Measurements from ENCODE around the gene HIVEP1. TPM values are rescaled to one million over a fixed set of nuclear protein-coding genes. Genes with fewer than 3 reads are reported as not detected.

Gene HIVEP1
- polyA plus RNA-seq, 1 of the 3 experiments (the other 2 are of a cell fraction) = 7.7 TPM

- no peak for TF ChIP-seq EZH2phosphoT487 (IDR thresholded peaks at IDR 0.05; ENCODE audit: borderline replicate concordance, low read depth)
- peak; percentile 5 to 47; a peak in 2 of 4 replicates for TF ChIP-seq EP300 (IDR thresholded peaks at IDR 0.05; ENCODE audit: borderline replicate concordance in 1 of 2, low read depth in 1 of 2, low read length in 1 of 2)
- TF ChIP-seq RXRA (IDR thresholded peaks at IDR 0.05; ENCODE audit: borderline replicate concordance, low read depth) = peak; percentile 60; the same call in 1 of the 2 replicates
- TF ChIP-seq ELF1 (IDR thresholded peaks at IDR 0.05) = peak; percentile 31; the same call in 1 of the 2 replicates
- peak; percentile 33; the same call in 1 of the 2 replicates for TF ChIP-seq SIN3A (IDR thresholded peaks at IDR 0.05; ENCODE audit: borderline replicate concordance, low read depth, low read length)
- peak; percentile 38 for TF ChIP-seq CHD2 (IDR thresholded peaks at IDR 0.05; ENCODE audit: low read length, partially characterized antibody)
- TF ChIP-seq MXI1 (IDR thresholded peaks at IDR 0.05; ENCODE audit: low read depth, low read length) = peak; percentile 59; the same call in 1 of the 2 replicates
These were observed 655 bp upstream of the HIVEP1 start (continued) for GRCh38 chr6:12011276-12012037.

GRCh38 chr6:12012558-12013306, 620 bp downstream of the HIVEP1 start:
- Histone ChIP-seq H2AFZ (ENCODE audit: low read depth) (no peak overlapping the region; the same call in 1 of the 2 replicates), H3F3A (replicated peaks; ENCODE audit: insufficient read depth) (peaks cover 36% of the 10 kb centered on the region), H3K27ac (ENCODE audit: low read depth in 2 of 2, low read length in 1 of 2) (peak overlapping the region; percentile 84 to 96), H3K4me2 (peak overlapping the region; percentile 81), H3K4me3 (ENCODE audit: low read depth in 2 of 2, low read length in 1 of 2) (peak overlapping the region; percentile 87 to 89), H3K36me3 (replicated peaks in 1 of 2; ENCODE audit: control insufficient read depth in 1 of 2, insufficient read depth in 2 of 2, low read length in 1 of 2) (peaks cover 20 to 22% of the 10 kb centered on the region in 2 experiments), H4K20me1 (ENCODE audit: insufficient read depth) (no peaks in the 10 kb centered on the region), H3K9me2 (no peaks in the 10 kb centered on the region), H3K9ac (peak overlapping the region; percentile 97), H3K9me3 (no peaks in the 10 kb centered on the region), H3K27me3 (ENCODE audit: insufficient read depth) (no peaks in the 10 kb centered on the region), H3K4me1 (ENCODE audit: control insufficient read depth in 1 of 2, insufficient read depth in 2 of 2, low read depth in 1 of 2, low read length in 1 of 2) (peaks cover 5 to 8% of the 10 kb centered on the region in 2 experiments; a peak in 3 of 4 replicates), H3K79me2 (ENCODE audit: insufficient read depth) (peaks cover 53% of the 10 kb centered on the region)
- peak; percentile 69 for DNase-seq
- TF ChIP-seq, protein P1, sequence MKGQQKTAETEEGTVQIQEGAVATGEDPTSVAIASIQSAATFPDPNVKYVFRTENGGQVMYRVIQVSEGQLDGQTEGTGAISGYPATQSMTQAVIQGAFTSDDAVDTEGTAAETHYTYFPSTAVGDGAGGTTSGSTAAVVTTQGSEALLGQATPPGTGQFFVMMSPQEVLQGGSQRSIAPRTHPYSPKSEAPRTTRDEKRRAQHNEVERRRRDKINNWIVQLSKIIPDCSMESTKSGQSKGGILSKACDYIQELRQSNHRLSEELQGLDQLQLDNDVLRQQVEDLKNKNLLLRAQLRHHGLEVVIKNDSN (IDR thresholded peaks at IDR 0.05; ENCODE audit: borderline replicate concordance, low read depth) = no peak
- TF ChIP-seq ELF1 (IDR thresholded peaks at IDR 0.05) (peak; percentile 36; the same call in 1 of the 2 replicates), POLR2AphosphoS5 (IDR thresholded peaks at IDR 0.05; ENCODE audit: low read depth, low read length) (peak; percentile 60), MEF2A (IDR thresholded peaks at IDR 0.05; ENCODE audit: borderline replicate concordance, low read depth) (no peak), SMC3 (IDR thresholded peaks at IDR 0.05; ENCODE audit: low read depth, low read length) (no peak), EP300 (IDR thresholded peaks at IDR 0.05; ENCODE audit: borderline replicate concordance in 1 of 2, low read depth in 1 of 2, low read length in 1 of 2) (0 out of 4 replicates have a peak, but pooled peaks of 1 of the 2 experiments have one; percentile 28), YY1 (IDR thresholded peaks at IDR 0.05; ENCODE audit: low read depth) (peak; percentile 44; the same call in 1 of the 2 replicates), RFX5 (IDR thresholded peaks at IDR 0.05; ENCODE audit: low read length) (no peak), NFIC (IDR thresholded peaks at IDR 0.05; ENCODE audit: borderline replicate concordance) (peak; percentile 45; the same call in 1 of the 2 replicates), SIN3A (IDR thresholded peaks at IDR 0.05; ENCODE audit: borderline replicate concordance, low read depth, low read length) (0 out of 2 replicates have a peak, but pooled peaks have one; percentile 66), NRF1 (IDR thresholded peaks at IDR 0.05; ENCODE audit: low read depth, low read length) (no peak), MAX (IDR thresholded peaks at IDR 0.05; ENCODE audit: low read depth) (peak; percentile 81), FOXM1 (IDR thresholded peaks at IDR 0.05; ENCODE audit: low read depth) (no peak), TEAD4 (IDR thresholded peaks at IDR 0.05; ENCODE audit: borderline replicate concordance, insufficient read depth) (peak; percentile 49; the same call in 1 of the 2 replicates), GABPA (IDR thresholded peaks at IDR 0.05; ENCODE audit: low read depth) (peak; percentile 15; the same call in 1 of the 2 replicates), JUND (IDR thresholded peaks at IDR 0.05) (no peak), MXI1 (IDR thresholded peaks at IDR 0.05; ENCODE audit: low read depth, low read length) (peak; percentile 66; the same call in 1 of the 2 replicates), TAF1 (IDR thresholded peaks at IDR 0.05; ENCODE audit: borderline replicate concordance, low read depth, low read length) (peak; percentile 42; the same call in 1 of the 2 replicates)
- TF ChIP-seq, protein P2, sequence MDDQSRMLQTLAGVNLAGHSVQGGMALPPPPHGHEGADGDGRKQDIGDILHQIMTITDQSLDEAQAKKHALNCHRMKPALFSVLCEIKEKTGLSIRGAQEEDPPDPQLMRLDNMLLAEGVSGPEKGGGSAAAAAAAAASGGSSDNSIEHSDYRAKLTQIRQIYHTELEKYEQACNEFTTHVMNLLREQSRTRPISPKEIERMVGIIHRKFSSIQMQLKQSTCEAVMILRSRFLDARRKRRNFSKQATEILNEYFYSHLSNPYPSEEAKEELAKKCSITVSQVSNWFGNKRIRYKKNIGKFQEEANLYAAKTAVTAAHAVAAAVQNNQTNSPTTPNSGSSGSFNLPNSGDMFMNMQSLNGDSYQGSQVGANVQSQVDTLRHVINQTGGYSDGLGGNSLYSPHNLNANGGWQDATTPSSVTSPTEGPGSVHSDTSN (IDR thresholded peaks at IDR 0.05) = no peak; the same call in none of the 2 replicates
- POLR2A ChIA-PET = interaction anchor here (0.6 kb wide), 1 partner anchor 10 kb away, joined by 5 read pairs; no protein-coding TSS in a partner anchor
- CTCF ChIA-PET = interaction anchor here (0.5 to 2.1 kb wide), 8 partner anchors 16 to 590 kb away, joined by 3 to 7 read pairs (median 3); no protein-coding TSS in a partner anchor
- 1% methylated on average over 19 of the region's 60 CpGs for WGBS (ENCODE audit: low lambda C conversion rate)

Measured in SK-N-SH (cell line).